Measurements from ENCODE around the gene NET1.
"Not testable (repeated sequence)": the region's sequence is repeated elsewhere in the genome, so short reads cannot be mapped to it uniquely, and the experiment has no call there.

DNA sequence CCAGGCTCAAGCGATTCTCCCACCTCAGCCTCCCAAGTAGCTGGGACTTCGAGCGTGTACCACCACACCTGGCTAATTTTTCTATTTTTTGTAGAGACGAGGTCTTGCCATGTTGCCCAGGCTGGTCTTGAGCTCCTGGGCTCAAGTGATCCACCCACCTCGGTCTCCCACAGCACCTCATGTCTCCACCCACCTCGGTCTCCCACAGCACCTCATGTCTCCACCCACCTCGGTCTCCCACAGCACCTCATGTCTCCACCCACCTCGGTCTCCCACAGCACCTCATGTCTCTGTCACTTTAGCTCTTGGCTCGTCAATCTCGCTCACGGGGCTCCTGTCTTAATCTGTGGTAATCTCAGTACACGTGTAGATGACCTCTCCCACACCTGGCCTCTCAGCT lies 32.0 kb upstream of the NET1 start:
- TF ChIP-seq CTCF, POLR2A (IDR thresholded peaks at IDR 0.05): not testable (repeated sequence)
